ENCODE results near the gene WRAP73. TPM values are rescaled to one million over a fixed set of nuclear protein-coding genes. Genes with fewer than 3 reads are reported as not detected.

Gene WRAP73
- total RNA-seq, 1 donor from 2014 or later, result 23.3 TPM

DNA sequence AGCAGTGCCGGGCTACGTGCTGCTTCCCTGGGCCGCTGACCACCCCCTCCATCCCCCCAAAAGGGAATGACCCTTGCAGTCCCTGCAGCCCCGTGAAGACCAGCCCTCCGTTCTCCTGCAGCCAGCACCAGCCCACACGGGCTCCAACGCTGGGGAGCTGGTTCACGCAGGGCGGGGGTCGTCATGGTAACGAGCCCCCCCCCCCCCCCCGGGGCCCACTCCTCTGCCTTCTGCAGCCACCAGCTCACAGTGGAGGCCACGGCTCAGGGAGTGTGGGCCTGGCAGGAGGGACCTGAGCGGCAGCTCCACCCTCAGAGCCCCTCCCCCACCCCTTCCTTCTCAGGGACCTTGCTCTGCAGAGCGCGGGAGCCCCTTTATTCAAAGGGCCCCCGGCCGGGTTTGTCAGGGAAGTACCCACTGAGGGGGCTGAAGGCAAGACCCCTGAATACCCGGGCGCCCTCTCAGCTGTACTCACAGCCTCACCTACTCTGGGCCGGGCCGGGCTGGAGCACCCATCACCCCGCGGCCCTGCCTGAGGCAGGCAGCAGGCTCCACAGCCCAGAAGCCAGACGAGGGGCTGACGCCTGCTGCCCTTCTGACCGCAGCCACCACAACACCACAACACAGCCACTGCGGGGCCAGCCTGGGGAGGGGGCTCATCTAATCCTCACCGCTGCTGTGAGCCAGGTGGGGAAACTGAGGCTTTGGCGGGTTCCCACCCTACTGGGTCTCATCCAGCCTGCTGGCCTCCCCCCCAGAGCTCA, 51.2 kb downstream of the WRAP73 start:
- H3K27ac ChIP-seq, result no peak overlapping the region
- no peaks in the 10 kb centered on the region for H3K27me3 ChIP-seq
- no peak for TF ChIP-seq POLR2A (IDR thresholded peaks at IDR 0.05)
- TF ChIP-seq, protein P1, sequence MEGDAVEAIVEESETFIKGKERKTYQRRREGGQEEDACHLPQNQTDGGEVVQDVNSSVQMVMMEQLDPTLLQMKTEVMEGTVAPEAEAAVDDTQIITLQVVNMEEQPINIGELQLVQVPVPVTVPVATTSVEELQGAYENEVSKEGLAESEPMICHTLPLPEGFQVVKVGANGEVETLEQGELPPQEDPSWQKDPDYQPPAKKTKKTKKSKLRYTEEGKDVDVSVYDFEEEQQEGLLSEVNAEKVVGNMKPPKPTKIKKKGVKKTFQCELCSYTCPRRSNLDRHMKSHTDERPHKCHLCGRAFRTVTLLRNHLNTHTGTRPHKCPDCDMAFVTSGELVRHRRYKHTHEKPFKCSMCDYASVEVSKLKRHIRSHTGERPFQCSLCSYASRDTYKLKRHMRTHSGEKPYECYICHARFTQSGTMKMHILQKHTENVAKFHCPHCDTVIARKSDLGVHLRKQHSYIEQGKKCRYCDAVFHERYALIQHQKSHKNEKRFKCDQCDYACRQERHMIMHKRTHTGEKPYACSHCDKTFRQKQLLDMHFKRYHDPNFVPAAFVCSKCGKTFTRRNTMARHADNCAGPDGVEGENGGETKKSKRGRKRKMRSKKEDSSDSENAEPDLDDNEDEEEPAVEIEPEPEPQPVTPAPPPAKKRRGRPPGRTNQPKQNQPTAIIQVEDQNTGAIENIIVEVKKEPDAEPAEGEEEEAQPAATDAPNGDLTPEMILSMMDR (IDR thresholded peaks at IDR 0.05), result no peak
- TF ChIP-seq POLR2AphosphoS5 (IDR thresholded peaks at IDR 0.05; ENCODE audit: insufficient read depth in 1 of 2, low read depth in 1 of 2), result no peak
- intact Hi-C loops (cut with DNase I), result no loop called here
- peaks cover 15% of the 10 kb centered on the region for H3K4me1 ChIP-seq
- H3K9me3 ChIP-seq, result no peaks in the 10 kb centered on the region
- no peaks in the 10 kb centered on the region for H3K36me3 ChIP-seq
- DNase-seq (ENCODE audit: extremely low spot score in 2 of 2), result no peak
- H3K4me3 ChIP-seq, result no peak overlapping the region

DNA sequence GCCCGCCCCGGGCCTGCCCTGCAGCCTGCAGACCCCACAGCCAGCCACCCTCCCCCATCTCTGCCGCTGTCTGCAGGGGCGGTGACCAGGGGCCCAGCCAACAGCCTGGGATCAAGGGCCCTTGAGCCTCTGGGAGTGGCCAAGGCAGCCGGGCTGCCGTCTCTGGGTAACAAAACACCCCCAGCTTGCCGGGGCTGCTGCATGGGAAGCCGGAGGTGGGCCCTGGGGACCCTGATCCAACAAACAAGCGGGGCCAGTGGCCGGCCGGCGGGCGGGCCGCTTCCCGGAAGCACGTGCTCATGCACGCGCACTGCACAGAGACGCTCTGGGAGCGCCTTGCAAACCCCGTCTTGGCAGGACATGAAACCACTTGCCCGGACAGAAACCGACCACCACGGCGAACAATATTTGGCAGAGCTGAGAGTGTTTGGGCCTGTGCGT, 51.8 kb downstream of the WRAP73 start:
- Histone ChIP-seq H3K4me1 (peaks cover 15% of the 10 kb centered on the region), H3K4me3 (no peak overlapping the region), H3K27me3 (no peaks in the 10 kb centered on the region), H3K27ac (no peak overlapping the region), H3K36me3 (no peaks in the 10 kb centered on the region), H3K9me3 (no peaks in the 10 kb centered on the region)
- DNase-seq (ENCODE audit: extremely low spot score in 2 of 2), result no peak
- TF ChIP-seq POLR2A (IDR thresholded peaks at IDR 0.05), result no peak
- TF ChIP-seq, protein P1 (IDR thresholded peaks at IDR 0.05), result no peak
- TF ChIP-seq POLR2AphosphoS5 (IDR thresholded peaks at IDR 0.05; ENCODE audit: insufficient read depth in 1 of 2, low read depth in 1 of 2), result no peak
- intact Hi-C loops (cut with DNase I), result no loop called here

DNA sequence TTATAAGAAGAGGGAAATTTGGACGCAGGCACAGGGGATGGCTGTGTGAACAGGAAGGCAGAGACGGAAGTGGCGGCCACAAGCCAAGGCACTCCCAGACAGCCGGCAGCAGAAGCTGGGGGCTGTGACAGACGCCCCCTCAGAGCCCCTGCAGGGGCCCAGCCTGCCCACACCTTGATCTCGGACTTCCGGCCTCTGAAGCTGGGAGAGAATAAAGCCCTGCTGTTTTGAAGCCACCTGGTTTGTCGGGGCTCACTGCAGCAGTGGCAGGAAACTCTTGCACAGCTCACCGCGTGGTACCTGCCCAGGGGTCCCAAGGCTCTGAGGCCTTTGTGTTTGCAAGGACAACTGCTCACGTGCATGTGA, 52.3 kb downstream of the WRAP73 start:
- intact Hi-C loops (cut with DNase I), result no loop called here
- TF ChIP-seq POLR2AphosphoS5 (IDR thresholded peaks at IDR 0.05; ENCODE audit: insufficient read depth in 1 of 2, low read depth in 1 of 2) (no peak), POLR2A (IDR thresholded peaks at IDR 0.05) (no peak)
- TF ChIP-seq, protein P1 (IDR thresholded peaks at IDR 0.05), result no peak

DNA sequence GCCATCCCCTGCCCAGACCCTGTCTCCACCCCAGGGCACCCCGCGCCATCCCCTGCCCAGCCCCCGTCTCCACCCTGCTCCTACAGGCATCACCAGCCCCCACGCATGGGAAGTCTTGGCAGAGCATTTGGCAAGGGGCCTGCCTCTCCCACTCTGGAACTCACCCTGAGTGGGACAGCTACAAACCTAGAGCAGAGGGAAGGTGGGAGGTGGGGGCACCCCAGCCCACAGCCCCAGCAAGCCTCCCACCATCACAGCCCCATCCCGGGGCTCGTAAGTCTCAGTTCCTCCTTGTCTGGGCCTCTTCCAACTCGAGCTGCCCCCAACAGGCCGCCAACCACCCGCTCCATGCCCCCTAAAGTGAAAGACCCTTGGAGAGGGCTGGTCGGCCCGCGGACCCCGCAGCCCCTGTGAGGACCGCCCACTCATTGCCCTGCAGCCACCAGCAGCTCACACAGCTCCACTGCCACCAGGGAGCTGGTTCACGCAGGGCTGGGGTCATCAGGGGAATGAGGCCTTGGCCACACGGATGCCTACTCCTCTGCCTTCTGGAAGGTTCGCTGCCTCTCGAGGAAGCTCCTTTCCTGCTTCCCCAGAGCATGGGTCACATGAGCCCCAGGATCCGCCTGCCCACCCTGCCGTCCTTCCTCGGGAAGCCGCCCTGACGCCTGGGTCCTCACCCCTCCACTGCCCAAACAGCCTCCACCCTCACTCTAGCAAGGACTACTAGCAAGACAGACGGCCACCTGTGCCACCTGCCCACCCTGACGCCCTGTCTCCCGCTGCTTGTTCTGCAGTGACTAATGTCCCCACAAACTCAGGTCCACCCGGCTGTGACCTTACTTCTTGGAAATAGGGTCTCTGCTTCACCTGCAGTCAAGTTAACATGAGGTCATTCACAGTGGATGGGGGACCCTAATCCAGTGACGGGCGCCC, 53.0 kb downstream of the WRAP73 start:
- TF ChIP-seq POLR2AphosphoS5 (IDR thresholded peaks at IDR 0.05; ENCODE audit: insufficient read depth in 1 of 2, low read depth in 1 of 2) (no peak), POLR2A (IDR thresholded peaks at IDR 0.05) (no peak)
- TF ChIP-seq, protein P1 (IDR thresholded peaks at IDR 0.05), result no peak
- intact Hi-C loops (cut with DNase I), result no loop called here

More for the DNA sequence above, 52.3 kb downstream of the WRAP73 start:
- H3K4me3 ChIP-seq, result no peak overlapping the region
- H3K4me1 ChIP-seq, result peaks cover 15% of the 10 kb centered on the region
- no peaks in the 10 kb centered on the region for H3K27me3 ChIP-seq
- DNase-seq (ENCODE audit: extremely low spot score in 2 of 2), result no peak
- H3K36me3 ChIP-seq, result no peaks in the 10 kb centered on the region
- no peak overlapping the region for H3K27ac ChIP-seq
- no peaks in the 10 kb centered on the region for H3K9me3 ChIP-seq

More for the DNA sequence above, 53.0 kb downstream of the WRAP73 start:
- H3K27ac ChIP-seq, result no peak overlapping the region
- H3K36me3 ChIP-seq, result no peaks in the 10 kb centered on the region
- no peak for DNase-seq (ENCODE audit: extremely low spot score in 2 of 2)
- no peaks in the 10 kb centered on the region for H3K9me3 ChIP-seq
- no peaks in the 10 kb centered on the region for H3K27me3 ChIP-seq
- peaks cover 15% of the 10 kb centered on the region for H3K4me1 ChIP-seq
- H3K4me3 ChIP-seq, result no peak overlapping the region
